Measurements from ENCODE around the gene NHERF1. TPM values are rescaled to one million over a fixed set of nuclear protein-coding genes. Genes with fewer than 3 reads are reported as not detected.
A peak's percentile ranks its signal among the peaks of the same experiment; 100 is the strongest.

The NHERF1 gene
- total and polyA plus RNA-seq, 2 of the 13 experiments (the other 11 are each of a cell fraction or from before 2014, with no cell fraction given): 169 to 269 TPM

GRCh38 chr17:74780443-74781238, 32.2 kb downstream of the NHERF1 start (continued):
- TF ChIP-seq ZBTB2 (CRISPR knock-in tag; IDR thresholded peaks at IDR 0.05; ENCODE audit: low read depth) (no peak), ISX (CRISPR knock-in tag; conservative IDR thresholded peaks at IDR 0.05) (no peak), ZNF292 (CRISPR knock-in tag; IDR thresholded peaks at IDR 0.05; ENCODE audit: borderline replicate concordance, low read depth) (no peak), KDM5A (IDR thresholded peaks at IDR 0.05; ENCODE audit: borderline replicate concordance, low read length) (no peak), MXD4 (CRISPR knock-in tag; IDR thresholded peaks at IDR 0.05) (0 out of 2 replicates have a peak, but pooled peaks have one; percentile 55), ZNF788 (CRISPR knock-in tag; IDR thresholded peaks at IDR 0.05; ENCODE audit: borderline replicate concordance) (no peak), ZNF614 (CRISPR knock-in tag; IDR thresholded peaks at IDR 0.05; ENCODE audit: borderline replicate concordance) (peak; percentile 56; the same call in 1 of the 2 replicates), BRF2 (CRISPR knock-in tag; IDR thresholded peaks at IDR 0.05) (no peak), UBTF (CRISPR knock-in tag; IDR thresholded peaks at IDR 0.05) (no peak), HNRNPH1 (optimal IDR thresholded peaks at IDR 0.05; ENCODE audit: low read depth, low read length) (no peak), ATF6 (CRISPR knock-in tag; conservative IDR thresholded peaks at IDR 0.05) (no peak), ZNF549 (CRISPR knock-in tag; IDR thresholded peaks at IDR 0.05) (no peak), SPEN (CRISPR knock-in tag; IDR thresholded peaks at IDR 0.05; ENCODE audit: low read depth) (no peak), ATF4 (CRISPR knock-in tag; IDR thresholded peaks at IDR 0.05) (no peak), ZNF800 (CRISPR knock-in tag; IDR thresholded peaks at IDR 0.05) (no peak)
